Measurements from ENCODE around the gene PDCD1.

The PDCD1 gene

DNA sequence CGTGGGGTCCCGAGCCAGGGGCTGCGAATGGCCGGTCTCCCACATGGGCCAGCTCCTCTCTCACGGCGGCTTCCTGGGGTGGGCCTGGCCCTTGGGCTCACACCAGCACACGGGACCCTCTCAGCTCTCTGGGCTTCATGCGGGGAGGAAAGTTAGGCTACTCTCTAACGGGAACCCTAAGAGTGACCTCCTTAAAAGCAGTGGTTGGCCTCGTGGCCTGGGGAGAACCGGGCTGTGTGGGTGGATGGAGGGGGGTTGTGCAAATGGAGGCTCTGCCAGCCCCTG lies 36.7 kb upstream of the PDCD1 start:
- no peak for DNase-seq

DNA sequence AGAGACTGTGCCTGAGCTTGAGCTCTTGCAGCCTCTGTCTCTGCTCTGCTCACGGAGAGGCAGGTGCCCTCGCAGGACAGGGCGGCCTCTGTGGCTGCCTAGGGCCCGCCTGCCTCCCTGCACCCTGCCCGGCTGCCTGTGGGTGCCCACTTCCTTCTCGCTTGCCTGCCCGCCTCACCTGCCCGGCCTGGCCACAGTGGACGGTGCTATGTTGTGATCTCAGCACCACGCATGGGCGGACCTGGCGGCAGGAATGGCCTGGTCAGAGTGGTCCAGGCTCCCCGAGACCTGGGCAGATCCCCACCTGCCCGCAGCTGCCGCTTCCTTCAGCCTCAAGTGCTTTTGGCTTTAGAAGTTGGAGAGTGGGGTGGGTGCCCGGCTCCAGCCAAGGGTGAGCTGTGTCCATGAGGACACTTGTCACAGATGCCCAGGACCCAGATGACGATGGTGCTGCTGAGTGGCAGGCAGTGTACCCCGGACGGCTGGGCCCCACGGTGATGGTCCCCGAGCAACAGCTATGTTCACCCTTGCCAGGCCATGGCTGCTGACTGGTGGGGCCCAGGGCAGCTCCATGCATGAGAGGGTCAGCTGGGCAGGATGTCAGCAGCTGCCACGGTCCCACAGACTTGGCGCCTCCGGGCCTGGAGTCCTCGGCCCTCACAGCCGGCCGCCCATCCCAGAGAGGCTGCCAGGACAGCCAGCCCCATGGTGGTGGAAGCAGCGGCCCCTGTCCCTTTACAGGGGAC lies 36.2 kb upstream of the PDCD1 start:
- no peak for DNase-seq

DNA sequence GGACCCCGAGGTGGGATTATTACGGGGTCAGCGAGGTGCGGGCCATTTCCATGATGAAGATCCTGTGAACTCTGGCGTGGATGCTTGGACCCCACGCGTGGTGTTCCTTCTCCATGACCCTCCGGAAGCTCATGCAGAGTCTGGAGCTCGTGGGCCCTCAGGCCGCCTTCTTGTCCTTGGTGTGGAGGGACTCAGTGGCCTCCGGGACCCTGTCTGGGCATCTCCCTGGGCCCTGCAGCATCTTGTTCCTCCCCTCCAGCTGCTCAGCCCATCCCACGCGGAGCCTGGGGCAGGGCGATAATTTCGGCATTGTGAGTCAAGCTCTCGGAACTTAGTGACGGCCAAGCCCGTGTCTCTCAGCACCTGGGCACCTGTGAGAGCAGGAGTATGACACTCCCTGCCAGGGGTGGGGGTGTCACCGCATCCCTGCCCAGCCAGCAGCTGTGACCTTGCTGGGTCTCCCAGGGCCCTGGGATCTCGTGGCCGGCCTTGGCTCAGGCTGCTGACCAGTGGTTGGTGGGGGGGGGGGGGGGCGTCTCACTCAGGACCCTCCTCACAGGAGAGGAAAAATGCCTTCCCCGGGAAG lies 35.5 kb upstream of the PDCD1 start:
- DNase-seq: no peak

DNA sequence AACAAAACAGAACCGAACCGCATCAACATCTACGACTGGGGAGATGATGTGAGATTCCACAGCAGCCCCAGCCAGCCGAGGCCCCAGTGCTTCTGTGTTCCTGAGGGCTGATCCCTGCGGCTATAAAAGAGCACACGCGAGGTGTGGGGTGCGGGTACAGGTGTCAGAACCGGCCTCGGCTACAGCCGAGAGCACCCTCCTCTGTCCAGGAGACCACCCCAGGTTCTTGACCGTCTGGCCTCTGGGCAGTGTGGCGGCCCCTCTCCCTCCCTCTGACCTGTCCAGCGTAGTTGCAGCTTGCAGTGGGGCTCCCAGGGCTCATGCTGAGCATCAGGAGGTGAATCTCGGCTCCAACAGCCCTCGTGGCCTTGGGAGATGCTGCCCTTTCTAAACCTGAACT lies 34.6 kb upstream of the PDCD1 start:
- DNase-seq: no peak

DNA sequence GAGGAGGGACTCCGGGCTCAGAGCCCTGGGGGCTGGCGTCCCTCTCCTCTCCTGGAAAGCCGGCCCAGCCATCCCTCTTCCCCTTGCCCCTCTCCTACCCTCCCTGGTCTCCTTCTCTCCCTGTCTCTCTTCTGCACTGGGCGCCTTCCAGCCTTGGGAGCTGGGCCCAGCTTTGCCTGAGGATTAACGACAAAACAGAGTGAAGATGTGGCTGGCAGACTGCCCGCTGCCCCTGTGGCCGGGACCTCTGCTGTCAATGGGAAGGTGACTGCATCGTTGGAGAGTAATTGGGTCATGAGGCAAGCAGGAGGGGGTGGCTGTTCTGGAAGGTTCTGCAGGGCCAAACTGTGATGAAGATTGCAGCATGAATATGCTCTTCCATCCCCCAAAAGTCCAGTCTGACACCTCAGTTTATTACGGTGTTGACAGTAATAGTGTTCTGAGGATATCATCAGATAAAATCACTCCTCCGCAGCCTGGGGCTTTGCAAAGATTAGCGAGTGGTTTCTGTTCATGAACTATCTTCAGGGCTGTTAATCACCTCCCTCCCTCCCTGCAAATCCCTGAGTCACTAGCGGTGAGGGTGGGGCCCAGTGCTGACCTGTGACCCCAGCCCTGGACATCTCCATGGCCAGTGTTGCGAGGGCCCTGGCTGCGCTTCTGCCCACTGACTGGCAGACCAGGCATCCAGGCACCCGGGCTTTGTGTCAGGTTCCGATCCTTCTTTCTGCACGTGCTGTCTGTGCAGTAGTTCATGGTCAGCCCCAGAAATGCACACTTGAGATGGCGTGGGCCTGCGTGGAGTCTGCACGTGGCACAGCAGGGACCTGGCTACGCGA lies 33.8 kb upstream of the PDCD1 start:
- DNase-seq: no peak

DNA sequence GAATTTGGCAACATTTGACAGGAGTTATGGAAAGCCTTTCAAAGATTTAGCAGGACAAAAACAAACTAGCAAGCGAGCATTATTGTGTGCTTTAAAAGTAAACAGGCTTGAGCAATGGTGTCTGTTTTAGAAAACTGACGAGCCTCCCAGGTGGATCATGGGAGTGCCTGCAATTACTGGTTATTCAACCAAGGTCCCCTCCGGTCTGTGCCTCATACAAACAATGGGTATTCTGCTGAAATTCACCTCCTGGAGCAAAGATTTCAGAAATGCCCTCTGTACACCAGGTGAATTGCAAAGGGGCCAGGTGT lies 33.2 kb upstream of the PDCD1 start:
- no peak for DNase-seq

DNA sequence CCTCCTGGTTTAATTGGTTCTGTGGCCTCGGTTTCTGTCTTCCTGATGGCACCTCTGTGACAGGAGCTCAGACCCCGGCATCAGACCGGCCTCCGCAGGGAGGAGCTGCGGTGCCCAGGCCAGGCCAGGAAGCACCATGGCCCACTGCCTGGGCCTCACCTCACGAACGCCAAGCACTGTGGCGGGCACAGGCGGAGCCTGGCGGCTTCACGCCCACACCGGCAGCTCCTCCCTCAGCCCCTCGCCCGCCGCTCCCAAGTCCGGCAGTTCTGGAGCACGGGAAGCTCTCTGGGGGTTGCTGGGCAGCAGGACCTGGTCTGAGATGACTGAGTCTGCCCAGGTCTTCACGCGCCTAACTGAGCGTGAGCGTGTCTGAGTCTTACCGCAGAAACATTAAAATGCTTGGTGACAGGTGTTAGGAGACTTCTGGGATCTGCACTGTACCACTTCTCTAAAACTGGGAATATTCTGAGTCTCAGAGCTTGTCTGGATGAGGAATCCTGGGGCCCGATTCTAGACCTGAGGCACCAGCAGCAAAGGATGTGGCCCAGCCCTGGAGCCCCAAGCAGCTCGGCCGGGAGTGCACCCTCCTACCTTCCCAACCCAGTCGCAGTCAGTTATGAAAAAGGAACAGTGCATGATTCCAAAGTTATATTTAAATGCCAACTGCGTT lies 32.8 kb upstream of the PDCD1 start:
- no peak for DNase-seq

DNA sequence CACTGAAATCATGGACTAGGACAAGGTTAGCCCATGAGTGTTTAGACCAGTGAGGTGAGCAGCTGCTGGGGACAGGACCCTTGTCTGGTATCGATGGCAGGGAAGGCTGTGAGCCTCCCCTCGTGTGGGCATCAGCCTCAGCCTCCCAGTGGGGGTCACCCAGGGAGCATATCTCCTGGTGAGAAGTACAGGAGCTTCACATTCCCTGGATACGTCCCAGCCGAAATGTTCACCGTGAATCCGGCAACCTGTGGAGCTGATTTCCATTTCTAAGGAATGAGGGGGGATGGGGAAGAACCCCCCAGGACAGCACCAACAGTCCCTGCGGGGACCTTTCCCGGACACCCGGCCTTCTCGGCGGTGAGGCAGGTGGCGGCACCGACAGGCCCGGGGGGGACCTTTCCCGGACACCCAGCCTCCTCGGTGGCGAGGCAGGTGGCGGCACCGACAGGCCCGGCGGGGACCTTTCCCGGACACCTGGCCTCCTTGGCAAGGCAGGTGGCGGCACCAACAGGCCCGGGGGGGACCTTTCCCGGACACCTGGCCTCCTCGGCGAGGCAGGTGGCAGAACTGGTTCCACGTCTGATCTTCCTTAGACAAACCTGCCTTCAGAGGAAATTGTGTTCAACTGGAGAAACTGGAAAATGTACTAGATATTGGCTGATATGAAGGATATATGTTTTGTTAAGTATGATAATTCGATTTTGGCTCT lies 32.0 kb upstream of the PDCD1 start:
- no peak for DNase-seq

DNA sequence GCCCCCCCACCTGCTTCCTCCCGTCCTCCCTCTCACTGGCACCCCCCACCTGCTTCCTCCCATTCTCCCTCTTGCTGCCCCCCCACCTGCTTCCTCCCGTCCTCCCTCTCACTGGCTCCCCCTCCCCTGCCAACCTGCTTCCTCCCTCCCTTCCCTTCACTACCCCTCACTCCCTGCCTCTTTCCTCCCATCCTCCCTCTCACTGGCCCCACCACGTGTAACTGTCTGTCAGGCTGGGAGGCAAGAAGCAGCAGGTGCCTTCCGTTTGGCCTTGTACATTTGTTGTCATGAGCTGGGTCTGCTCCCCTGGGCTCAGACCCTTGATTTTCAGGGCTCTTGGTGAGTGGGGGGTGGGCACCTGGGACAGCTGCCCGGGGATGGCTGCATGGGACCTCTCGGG lies 29.9 kb upstream of the PDCD1 start:
- no peak for DNase-seq

DNA sequence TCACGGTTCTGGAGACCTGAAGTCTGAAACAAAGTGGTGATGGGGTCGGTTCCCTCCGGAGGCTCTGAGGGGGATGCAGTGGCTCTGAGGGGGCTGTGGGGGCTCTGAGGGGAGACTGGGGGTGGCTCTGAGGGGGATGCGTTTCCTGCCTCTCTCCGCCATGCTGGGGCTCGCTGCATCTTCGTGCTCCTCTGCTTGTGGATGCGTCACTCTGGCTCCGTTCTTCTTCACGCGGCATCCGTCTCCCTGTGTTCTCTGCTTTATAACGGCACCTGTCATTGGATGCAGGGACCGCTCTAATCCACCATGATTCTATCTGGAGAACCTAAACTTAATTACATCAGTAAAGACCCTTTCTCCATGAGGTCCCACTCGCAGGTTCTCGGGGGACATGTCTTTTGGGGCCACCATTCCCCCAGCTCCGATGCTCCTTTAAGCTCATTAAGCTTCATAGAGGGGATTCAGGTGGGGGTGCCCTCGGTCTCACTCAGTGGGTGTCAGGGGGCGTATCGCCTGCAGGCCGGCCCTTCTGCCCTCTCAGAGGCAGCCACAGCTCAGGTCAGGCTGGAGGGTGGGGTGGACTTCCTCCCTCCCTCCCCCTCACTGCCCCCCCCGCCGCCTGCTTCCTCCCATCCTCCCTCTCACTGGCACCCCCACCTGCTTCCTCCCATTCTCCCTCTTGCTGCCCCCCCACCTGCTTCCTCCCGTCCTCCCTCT lies 29.3 kb upstream of the PDCD1 start:
- DNase-seq: no peak

DNA sequence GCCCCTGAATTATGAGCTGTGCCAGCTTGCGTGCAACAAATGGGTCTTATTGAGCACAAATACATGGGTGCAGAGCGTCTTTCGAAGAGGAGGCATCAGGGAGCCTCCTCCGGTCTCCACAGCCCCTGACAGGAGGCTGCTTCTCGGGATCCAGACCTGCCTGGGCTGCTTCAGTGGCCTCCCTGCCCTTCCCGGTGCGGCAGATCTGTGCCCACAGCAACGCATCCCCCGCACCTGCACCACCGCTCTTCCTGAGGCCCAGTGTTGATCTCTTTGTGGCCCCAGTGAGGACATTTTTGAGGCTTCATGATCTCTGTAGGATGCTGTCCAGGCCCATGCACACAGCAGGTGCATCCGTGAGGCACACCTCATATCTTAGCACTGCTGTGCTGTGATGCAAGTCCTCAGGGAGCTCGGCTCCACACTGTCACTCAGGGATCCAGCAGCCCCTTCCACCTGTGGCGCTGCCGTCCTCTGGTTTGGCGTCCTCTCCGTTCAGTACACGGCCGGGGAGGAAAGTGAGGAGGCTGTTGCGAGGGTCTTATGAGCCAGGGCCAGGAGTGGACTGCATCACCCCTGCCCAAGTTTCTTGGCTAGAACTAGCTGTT lies 28.2 kb upstream of the PDCD1 start:
- DNase-seq: no peak

DNA sequence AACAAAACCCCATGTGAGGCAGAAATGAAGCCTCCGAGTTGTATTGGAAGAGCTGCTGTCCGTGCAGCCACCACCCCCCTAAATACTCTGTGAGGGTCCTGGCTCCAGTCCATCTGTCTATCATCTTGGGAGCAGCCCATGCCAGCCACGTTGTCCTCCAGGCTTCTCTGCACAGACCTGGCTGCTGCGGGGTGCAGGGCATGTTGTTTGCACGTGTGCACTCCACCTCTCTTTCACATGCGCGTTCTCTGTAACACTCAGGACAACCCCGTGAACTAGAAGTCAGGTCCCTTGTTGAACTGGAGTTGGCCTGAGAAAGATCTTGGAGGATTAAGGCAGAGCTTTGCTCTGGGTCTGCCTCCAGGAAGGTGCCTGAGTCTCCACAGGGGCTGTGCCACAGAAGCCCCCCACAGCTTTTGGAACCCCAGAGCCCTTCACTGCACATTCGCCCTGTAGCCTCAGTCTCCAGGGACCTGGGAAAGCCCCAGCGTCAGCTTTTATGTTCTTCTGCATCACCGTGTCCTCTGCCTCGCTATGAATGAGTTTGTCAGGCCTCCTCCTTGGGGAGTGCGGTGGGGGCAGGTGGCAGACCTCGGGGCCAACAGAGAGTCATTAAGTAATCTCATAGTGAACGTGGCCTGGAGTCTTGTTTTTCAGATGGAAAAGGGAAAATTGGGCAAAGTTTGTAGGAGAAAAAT lies 27.4 kb upstream of the PDCD1 start:
- no peak for DNase-seq

DNA sequence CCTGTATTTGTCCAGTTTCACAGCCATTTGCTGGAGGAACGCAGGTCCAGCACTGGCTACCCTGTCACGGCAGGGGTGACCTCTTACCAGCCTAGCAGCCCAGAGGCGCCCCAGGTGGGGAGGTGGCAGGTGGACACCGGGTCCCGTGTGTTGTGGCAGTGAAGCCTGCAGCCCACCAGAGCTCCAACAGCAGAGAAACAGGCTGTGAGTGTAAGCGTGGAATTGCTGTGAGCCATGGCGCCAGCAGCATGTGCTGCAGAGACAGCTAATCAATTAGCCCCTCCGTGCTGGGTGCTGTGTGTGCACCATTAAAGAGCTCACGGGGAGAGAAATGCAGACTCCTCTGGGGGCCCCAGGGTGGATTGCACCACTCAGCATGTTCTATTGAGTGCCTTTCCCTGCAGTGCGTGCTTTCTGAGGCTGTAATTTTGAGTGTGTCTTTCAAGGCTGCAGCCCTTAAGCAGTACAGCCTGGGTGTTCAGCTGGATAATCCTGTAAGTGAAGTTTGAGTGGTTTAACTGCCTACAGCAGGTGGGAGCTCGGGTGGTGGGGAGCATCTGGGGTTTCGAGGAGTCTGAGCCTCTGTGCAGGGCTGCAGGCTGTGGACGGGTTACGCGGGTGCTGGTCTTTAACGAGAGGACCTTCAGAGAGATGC lies 26.7 kb upstream of the PDCD1 start:
- no peak for DNase-seq

DNA sequence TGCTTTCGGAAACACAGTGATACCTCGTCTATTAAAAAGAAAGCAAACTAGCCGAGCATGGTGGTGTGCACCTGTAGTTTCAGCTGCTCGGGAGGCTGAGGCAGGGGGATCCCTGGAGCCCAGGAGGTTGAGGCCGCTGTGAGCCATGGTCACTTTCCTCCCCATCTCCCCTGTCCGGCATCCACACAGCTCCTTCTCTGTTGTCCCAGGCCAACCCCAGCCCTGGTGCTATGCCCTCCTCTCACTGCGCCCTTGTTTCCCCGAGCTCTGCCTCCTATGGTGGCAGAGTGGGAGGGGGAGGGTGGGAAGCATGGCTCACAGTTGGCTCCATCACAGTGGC lies 26.2 kb upstream of the PDCD1 start:
- no peak for DNase-seq

DNA sequence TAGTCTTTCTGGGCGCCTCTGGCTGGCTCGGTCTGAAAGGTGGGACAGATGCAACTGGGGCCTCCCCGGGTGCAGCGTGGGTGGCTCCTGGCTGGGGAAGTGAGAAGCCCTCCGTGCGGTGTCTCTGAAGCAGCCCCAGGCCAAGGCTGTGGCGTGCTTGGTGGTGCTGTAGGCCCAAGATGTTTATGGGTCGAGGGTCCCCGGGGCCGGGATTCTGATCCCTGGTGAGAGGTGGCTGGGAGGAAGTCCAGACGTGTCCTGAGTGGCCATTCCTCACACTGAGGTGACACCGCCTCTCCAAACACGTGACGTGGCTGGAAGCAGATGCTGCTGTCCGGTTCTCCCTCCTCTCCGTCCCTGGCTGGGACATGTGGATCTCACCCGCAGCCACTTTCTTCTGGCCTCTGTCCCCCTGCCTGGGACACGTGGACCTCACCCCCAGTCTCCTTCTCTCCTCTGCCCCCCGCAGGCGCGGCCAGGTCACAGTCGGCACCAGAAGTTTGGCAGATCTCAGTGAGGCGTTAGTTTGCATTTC lies 23.5 kb upstream of the PDCD1 start:
- peak; percentile 73 to 76 for DNase-seq

DNA sequence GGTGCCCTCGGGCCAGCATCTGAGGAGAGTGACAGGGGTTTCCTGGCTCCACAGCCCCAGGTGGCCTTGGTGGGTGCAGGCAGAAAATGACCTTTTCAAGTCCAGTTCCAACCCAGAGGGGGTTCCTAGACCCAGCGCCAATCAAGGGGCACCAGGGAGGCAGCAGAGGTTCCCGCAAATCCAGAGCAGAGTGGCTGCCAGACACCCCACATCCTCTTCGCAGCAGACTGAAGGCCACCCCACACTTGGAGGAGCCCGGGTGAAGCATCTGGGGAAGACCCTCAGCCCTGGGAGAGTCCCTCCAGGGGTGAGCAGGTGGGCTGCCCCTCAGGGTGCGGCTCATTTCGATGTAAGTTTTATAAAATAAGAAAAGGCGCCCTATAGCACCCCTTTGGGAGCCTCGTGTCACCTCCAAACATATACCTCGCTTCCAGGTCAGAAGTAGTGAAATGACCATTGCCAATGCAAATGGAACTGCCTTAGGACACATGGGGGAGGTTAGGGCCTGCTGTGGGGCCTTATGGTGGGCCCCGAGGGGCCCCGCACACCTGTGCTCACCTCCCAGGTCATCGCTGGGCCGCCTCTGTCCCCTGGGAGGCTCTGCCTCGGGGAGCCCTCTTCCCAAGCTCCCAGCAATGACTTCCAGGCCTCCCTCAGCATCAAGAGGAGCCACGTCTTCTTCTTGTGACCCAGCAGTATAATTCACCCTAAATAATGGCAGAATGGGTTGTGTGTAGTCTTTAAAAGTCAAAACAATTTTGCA lies 21.8 kb upstream of the PDCD1 start:
- no peak for DNase-seq

DNA sequence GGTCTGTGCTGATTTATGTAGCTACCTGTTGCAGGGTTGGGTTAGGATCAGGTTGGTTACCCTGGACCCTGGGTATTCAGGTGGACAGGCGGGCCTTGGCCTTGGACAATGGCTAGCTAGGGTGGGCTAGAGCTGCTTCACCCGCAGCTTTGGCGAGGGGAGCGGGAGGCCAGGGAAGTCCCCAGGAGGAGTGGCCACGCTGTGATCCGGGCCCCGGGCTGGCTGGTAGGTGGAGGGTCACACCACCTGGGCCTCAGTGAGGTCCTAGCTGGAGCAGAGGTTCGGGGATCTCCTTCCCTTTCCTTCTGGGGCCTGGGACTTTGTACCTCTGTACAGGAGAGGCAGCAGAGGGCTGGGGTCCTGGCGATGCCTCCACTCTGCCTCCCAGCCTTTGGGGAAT lies 20.6 kb upstream of the PDCD1 start:
- DNase-seq: no peak

DNA sequence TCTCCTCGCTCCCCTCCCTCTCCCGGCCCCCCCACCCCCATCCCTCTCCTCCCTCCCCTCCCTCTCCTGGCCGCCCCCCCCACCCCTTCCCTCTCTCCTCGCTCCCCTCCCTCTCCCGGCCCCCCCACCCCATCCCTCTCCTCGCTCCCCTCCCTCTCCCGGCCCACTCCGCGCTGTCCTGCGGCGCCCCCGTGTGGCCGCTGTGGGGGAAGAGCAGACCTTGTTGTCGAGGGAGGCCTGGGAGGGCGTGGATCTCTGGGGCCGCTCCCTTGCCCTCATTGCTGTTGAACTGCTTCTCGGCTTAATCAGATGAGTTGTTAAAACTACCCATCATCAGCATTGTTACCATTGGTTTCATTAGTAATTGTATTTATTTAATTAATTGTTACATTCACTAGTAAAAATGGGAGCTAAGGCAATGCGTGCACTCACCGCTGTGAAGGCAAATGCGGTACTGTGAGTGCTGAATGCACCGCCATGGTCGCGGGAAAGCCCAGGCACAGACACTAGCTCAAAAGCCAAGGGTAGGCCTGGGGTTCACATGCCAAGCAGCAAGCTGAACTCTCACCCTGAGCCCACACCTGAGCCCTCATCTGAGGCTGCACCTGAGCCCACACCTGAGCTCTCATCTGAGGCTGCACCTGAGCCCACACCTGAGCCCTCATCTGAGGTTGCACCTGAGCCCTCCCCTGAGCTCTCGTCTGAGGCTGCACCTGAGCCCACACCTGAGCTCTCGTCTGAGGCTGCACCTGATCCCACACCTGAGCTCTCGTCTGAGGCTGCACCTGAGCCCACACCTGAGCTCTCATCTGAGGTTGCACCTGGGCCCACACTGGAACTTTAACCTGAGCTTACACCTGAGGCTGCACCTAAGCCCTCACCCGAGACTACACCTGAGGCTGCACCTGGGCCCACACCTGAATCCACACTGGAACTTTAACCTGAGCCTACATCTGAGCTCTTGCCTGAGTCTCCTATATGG lies 19.6 kb upstream of the PDCD1 start:
- peak; percentile 82 to 83 for DNase-seq

DNA sequence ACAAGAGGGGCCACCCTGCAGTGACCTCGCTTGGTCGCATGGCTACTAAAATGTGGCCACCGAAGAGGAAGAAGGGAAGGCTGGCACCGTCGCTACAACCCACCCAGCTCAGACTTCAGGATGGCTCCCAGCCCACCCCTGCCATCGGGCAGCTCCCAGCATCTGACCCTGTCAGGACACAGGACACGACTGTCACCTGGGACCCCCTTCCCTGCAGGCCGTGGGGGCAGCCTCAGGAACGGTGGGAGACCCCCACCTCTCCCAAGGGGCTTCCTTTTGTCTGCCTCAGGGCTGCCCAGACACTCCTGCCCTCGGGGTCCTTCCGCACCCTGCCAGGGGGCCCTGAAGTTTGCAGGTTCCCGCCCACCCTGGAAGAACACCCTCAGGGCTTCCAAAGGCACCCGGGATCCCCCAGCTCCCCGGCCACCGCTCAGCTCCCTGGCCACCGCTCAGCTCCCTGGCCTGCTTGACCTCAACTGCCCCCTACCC lies 18.5 kb upstream of the PDCD1 start:
- no peak for DNase-seq
